ENCODE results near the gene NTM.

- TF ChIP-seq CTCF (IDR thresholded peaks at IDR 0.05) (peak; percentile 23), ZFX (IDR thresholded peaks at IDR 0.05; ENCODE audit: borderline replicate concordance) (no peak)
These were observed 544.0 kb downstream of the NTM start for GRCh38 chr11:131914361-131914774.
